IPS-20b (cell line): ENCODE measurements around the gene CCDC85B.

Experiments
- H3K27ac ChIP-seq: one replicate; pipeline ENCODE4 v1.5.1; 2013; ENCODE audit warnings: low read length
- H3K27me3 ChIP-seq: 2 replicates; pipeline ENCODE4 v1.6.1; 2013; ENCODE audit warnings: mild to moderate bottlenecking, low read length, inconsistent platforms; ENCODE audit not compliant: insufficient read depth
- H3K36me3 ChIP-seq: 2 replicates; pipeline ENCODE4 v1.6.1; 2013; ENCODE audit warnings: low read depth, mild to moderate bottlenecking, inconsistent platforms, low read length, moderate library complexity; ENCODE audit not compliant: insufficient read depth
- H3K4me1 ChIP-seq: 2 replicates; pipeline ENCODE4 v1.6.1; 2013; ENCODE audit warnings: mild to moderate bottlenecking, control low read depth, inconsistent platforms, low read length, moderate library complexity; ENCODE audit not compliant: insufficient read depth
- H3K4me3 ChIP-seq: 2 replicates; pipeline ENCODE4 v1.5.1; 2013; ENCODE audit warnings: mild to moderate bottlenecking, low read length, inconsistent platforms
- H3K9ac ChIP-seq: 2 replicates; pipeline ENCODE4 v1.6.1; 2013; ENCODE audit warnings: low read depth, mild to moderate bottlenecking, inconsistent platforms, low read length, moderate library complexity
- H3K9me3 ChIP-seq: 2 replicates; pipeline ENCODE4 v1.6.1; 2013; ENCODE audit warnings: mild to moderate bottlenecking, low read depth, low read length, inconsistent platforms; ENCODE audit not compliant: insufficient read depth

The CCDC85B gene

DNA sequence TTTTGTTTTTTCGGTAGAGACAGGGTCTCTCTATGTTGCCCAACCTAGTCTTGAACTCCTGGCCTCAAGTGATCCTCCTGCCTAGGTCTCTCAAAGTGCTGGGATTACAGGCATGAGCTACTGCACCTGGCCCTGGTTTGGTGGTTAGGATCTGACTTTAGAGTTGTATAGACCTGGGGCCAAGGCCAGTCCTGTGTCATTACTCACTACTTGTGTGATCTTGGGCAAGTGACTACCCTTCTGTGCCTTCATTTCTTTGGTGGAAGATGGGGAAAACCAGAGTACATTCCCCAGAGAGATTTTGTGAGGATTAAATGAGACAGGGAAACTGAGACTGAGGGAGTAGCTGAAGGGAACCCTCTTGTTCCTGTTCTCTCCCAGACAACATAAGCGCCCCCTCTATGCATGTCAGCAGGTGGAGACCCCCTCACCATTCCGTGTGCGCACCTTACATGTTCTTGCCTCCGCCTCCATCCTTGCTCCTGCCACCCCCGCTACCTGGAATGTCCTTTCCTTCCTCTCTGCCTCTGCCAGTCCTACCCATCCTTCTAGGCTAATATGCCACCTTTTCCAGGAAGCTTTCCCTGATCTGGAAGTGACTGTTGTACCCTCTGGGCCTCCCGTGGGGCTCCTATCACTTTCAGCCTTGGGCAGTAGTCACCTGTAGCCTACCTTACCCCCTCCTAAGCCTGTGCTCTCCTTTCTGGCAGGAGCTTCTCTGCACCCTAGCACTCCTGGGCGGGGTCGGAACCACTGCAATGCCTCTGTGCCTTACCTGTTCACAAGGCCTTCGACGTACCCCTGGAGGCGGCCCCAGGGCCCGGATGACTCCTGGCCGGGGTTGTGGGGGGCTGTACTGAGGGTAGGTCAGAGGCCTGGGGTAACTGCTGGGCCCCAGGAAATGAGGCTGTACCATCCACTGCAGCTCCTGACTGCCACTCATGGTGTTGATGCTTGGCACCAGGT lies 5.8 kb downstream of the CCDC85B start:
- no peaks in the 10 kb centered on the region for H3K9me3 ChIP-seq
- H3K36me3 ChIP-seq, result no peaks in the 10 kb centered on the region
- peaks cover 4% of the 10 kb centered on the region; the same call in 1 of the 2 replicates for H3K4me1 ChIP-seq
- H3K27me3 ChIP-seq, result peaks cover 53% of the 10 kb centered on the region
- no peak overlapping the region for H3K4me3 ChIP-seq
- H3K9ac ChIP-seq, result no peak overlapping the region
- no peak overlapping the region for H3K27ac ChIP-seq

- no peaks in the 10 kb centered on the region for H3K36me3 ChIP-seq
- H3K4me3 ChIP-seq, result no peak overlapping the region
- peaks cover 1% of the 10 kb centered on the region; the same call in 1 of the 2 replicates for H3K4me1 ChIP-seq
- no peaks in the 10 kb centered on the region for H3K9me3 ChIP-seq
- peaks cover 53% of the 10 kb centered on the region for H3K27me3 ChIP-seq
- H3K27ac ChIP-seq, result no peak overlapping the region
- no peak overlapping the region for H3K9ac ChIP-seq
Measured at GRCh38 chr11:65897020-65897471, 6.6 kb downstream of the CCDC85B start.

- no peak overlapping the region for H3K27ac ChIP-seq
- H3K4me3 ChIP-seq, result peak overlapping the region; percentile 65; the same call in 1 of the 2 replicates
- no peaks in the 10 kb centered on the region for H3K9me3 ChIP-seq
- H3K9ac ChIP-seq, result peak overlapping the region; percentile 53; the same call in 1 of the 2 replicates
- peaks cover 70% of the 10 kb centered on the region for H3K27me3 ChIP-seq
- H3K36me3 ChIP-seq, result no peaks in the 10 kb centered on the region
- H3K4me1 ChIP-seq, result no peaks in the 10 kb centered on the region; the same call in 1 of the 2 replicates
Measured at GRCh38 chr11:65898656-65899355, 8.3 kb downstream of the CCDC85B start.

- no peaks in the 10 kb centered on the region; the same call in 1 of the 2 replicates for H3K4me1 ChIP-seq
- peak overlapping the region; percentile 53 for H3K9ac ChIP-seq
- peak overlapping the region; percentile 65 for H3K4me3 ChIP-seq
- H3K9me3 ChIP-seq, result no peaks in the 10 kb centered on the region
- H3K36me3 ChIP-seq, result no peaks in the 10 kb centered on the region
- peaks cover 74% of the 10 kb centered on the region for H3K27me3 ChIP-seq
- H3K27ac ChIP-seq, result no peak overlapping the region
Measured at GRCh38 chr11:65899356-65900124, 9.1 kb downstream of the CCDC85B start.

DNA sequence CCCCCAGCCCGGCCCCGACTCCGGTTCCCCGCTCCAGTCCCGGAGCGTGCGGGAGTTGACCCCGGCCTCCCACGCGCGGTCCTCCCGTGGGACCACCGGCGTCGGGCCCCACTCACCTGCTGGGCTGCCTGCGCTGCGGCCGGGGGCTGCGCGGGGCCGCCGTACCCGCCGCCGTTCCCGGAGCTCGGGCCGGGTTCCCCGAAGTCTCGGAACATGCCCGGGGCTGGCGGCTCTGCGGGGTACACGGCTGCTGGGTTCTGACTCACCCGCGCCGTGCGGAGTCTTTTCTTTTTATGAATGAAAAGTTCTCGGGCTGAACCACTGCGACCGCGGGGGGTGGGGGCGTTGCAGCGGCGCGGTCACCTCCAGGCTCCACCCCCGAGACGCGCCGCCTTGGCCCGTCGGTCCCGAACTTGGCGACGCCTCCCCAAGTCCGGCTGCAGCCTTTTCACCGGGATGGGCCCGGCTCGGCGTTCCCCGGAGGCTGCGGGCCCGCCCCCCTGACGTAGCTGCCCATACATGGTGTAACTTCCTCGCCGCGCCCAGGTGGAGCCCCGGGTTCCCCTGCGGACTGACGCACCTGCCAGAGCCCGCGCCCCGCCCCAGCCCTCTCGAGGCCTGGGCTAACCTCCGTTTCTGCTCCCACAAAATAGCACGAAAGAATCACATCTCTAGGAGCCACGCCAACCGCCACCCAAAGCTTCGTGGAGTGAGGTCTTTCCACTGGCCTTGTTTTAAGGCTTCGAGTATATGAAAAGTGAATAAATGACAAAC lies 9.8 kb downstream of the CCDC85B start, which contains the start of gene FOSL1:
Gene FOSL1 (minus strand): TSS at position 264 of the 774 bp plus-strand sequence. CDS start 49 bp downstream, at position 215.
- no peaks in the 10 kb centered on the region for H3K36me3 ChIP-seq

DNA sequence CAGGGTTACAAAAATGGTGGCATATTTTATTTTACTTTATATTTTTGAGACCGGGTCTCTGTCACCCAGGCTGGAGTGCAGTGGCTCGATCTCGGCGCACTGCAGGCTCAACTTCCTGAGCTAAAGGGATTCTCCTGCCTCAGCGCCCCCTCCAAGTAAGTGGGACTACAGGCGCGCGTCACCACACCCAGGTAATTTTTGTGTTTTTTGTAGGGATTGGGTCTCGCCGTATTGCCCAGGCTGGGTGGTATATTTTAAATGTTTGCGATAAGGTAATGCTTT lies 10.4 kb downstream of the CCDC85B start:
- peak overlapping the region; percentile 65; the same call in 1 of the 2 replicates for H3K4me3 ChIP-seq

More for the DNA sequence above, 9.8 kb downstream of the CCDC85B start, which contains the start of gene FOSL1:
- Histone ChIP-seq H3K4me3 (peak within 1 kb of the TSS; percentile 65), H3K4me1 (no peaks in the 10 kb centered on the region; the same call in 1 of the 2 replicates), H3K9me3 (no peaks in the 10 kb centered on the region), H3K27me3 (peaks cover 74% of the 10 kb centered on the region), H3K27ac (no peak within 1 kb of the TSS), H3K9ac (peak within 1 kb of the TSS; percentile 53)

GRCh38 chr11:65903068-65903481 lies 12.6 kb downstream of the CCDC85B start:
- Histone ChIP-seq H3K4me1 (no peaks in the 10 kb centered on the region; the same call in 1 of the 2 replicates), H3K4me3 (no peak overlapping the region), H3K27ac (no peak overlapping the region), H3K9me3 (no peaks in the 10 kb centered on the region), H3K36me3 (no peaks in the 10 kb centered on the region), H3K9ac (no peak overlapping the region), H3K27me3 (peaks cover 72% of the 10 kb centered on the region)

More for the DNA sequence above, 10.4 kb downstream of the CCDC85B start:
- Histone ChIP-seq H3K27ac (no peak overlapping the region), H3K36me3 (no peaks in the 10 kb centered on the region), H3K9ac (no peak overlapping the region), H3K9me3 (no peaks in the 10 kb centered on the region), H3K4me1 (no peaks in the 10 kb centered on the region; the same call in 1 of the 2 replicates), H3K27me3 (peaks cover 74% of the 10 kb centered on the region)

- H3K4me3 ChIP-seq, result no peak overlapping the region
- H3K27me3 ChIP-seq, result peaks cover 67% of the 10 kb centered on the region
- no peak overlapping the region for H3K27ac ChIP-seq
- no peaks in the 10 kb centered on the region for H3K36me3 ChIP-seq
- no peaks in the 10 kb centered on the region; the same call in 1 of the 2 replicates for H3K4me1 ChIP-seq
- no peaks in the 10 kb centered on the region for H3K9me3 ChIP-seq
- H3K9ac ChIP-seq, result no peak overlapping the region
Measured at GRCh38 chr11:65903715-65904114, 13.2 kb downstream of the CCDC85B start.

GRCh38 chr11:65906602-65907001 lies 16.1 kb downstream of the CCDC85B start:
- no peak overlapping the region for H3K27ac ChIP-seq
- H3K9me3 ChIP-seq, result no peaks in the 10 kb centered on the region
- H3K36me3 ChIP-seq, result no peaks in the 10 kb centered on the region
- H3K4me1 ChIP-seq, result no peaks in the 10 kb centered on the region; the same call in 1 of the 2 replicates
- no peak overlapping the region for H3K4me3 ChIP-seq
- peaks cover 46% of the 10 kb centered on the region for H3K27me3 ChIP-seq
- H3K9ac ChIP-seq, result no peak overlapping the region

DNA sequence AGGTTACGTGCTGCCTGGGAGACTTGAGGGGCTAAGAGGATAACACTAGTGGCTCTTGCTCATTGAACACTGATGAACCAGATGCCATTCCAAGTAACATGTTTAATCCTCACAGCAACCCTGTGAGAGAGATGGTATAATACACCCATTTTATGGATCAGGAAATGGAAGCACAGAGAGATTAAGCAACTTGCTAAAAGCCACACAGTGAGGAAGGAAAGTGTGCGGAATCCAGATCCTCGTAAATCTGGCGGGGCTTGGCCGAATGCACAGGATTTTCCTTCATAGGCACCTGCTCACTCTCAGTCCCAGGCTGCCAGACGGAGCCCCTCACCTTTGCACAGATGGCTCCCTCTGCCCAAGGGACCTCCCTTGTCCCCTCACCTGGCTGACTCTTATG lies 17.4 kb downstream of the CCDC85B start:
- peaks cover 38% of the 10 kb centered on the region for H3K27me3 ChIP-seq
- H3K4me1 ChIP-seq, result peaks cover 3% of the 10 kb centered on the region; the same call in 1 of the 2 replicates
- H3K9ac ChIP-seq, result no peak overlapping the region

More for the DNA sequence above, 17.4 kb downstream of the CCDC85B start:
- Histone ChIP-seq H3K36me3 (no peaks in the 10 kb centered on the region), H3K4me3 (no peak overlapping the region), H3K9me3 (no peaks in the 10 kb centered on the region), H3K27ac (no peak overlapping the region)
